Endometrial microvascular endothelial cells (primary cell): ENCODE results near the gene INPP5B. TPM values are rescaled to one million over a fixed set of nuclear protein-coding genes. Genes with fewer than 3 reads are reported as not detected.

Source experiments
- in situ Hi-C: cut with HindIII; loops from 2 replicates; pipeline ENCODE4 v1.10.0; 2017; ENCODE audit warnings: low sequenced_read_pairs, low pct_unique_long_range_greater_than_20kb; ENCODE audit errors: inconsistent ontology term
- total RNA-seq: library from RNA; depleted of rRNA; stranded (reverse); fragments of >200 nt; gene quantifications from one replicate; pipeline ENCODE4 v1.2.3, GENCODE V29; 2015; ENCODE audit errors: inconsistent ontology term

The INPP5B gene
- total RNA-seq, 1 donor from 2014 or later = 13.1 TPM

DNA sequence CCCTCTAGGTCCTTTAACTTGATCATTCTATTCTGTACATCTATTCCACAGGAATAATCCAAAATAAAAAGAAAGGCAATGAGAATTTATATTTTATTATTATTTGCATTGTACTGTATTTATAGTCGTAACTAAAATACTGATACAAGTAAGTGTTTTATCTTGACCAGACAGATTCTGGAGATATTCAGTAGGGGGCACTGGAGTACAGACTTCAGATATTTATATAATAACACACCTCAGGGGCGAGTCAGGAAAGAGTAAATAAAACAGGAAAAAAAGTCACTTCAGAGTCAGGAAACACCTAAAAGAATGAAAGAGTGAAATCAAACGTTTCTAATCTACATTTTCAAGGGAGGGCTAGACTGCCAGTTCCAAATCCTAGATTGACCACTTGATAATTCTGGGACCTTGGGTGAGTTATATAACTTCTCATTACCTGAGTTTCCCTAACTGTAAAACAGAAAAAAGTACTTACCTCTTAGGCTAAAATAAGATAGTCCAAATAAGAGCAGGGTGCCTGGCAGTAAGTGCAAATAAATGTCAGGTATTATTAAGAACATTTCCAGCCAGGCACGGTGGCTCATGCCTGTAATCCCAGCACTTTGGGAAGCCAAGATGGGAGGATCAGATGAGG, 56.4 kb downstream of the INPP5B start:
- in situ Hi-C loops = no loop called here

DNA sequence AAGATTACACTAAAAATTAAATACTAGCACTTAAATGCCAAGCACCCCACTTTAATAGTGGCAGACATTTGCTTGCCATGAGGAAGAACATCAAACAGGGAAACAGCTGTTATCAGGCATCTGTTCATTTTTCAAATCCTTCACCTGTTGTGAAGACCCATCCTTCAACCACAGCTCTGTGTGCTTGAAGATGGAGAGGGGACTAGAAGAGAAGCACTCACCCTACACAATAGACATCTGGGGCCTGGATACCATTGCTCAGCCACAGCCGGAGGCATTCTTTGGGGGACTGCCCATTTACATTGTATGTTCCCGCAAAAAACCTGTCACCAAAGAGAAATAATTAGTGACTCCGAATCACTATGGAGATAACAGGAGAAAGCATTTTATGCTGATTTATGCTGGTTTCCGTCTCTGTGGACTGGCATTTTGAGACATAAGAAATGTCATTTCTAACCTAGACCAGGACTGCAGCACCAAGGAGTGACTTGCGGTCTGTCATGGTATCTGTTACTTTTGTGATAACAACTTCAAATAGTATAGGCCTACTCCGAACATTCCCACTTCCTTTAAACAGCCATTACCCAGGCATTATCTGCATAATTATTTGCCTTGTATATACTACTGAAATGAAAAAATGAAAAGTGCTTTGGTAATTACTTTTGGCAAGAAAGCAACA, 58.7 kb downstream of the INPP5B start:
- in situ Hi-C loops = no loop called here

DNA sequence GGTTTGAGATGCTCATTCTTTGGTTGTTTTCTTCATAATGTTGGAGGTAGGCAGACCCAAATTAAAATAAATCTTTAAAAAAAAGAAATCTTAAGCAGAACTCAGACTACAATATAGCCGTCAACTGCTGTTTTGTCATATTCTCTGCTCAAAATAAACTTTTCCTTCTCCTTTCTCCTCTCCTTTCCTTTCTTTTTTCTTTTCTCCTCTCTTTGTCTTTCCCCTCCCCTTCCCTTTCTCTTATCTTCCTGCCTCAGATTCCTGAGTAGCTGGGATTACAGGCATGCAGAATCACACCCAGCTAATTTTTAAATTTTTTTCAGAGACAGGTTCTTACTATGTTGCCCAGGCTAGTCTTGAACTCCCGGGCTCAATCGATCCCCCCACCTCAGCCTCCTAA, 62.7 kb downstream of the INPP5B start:
- in situ Hi-C loops = no loop called here

DNA sequence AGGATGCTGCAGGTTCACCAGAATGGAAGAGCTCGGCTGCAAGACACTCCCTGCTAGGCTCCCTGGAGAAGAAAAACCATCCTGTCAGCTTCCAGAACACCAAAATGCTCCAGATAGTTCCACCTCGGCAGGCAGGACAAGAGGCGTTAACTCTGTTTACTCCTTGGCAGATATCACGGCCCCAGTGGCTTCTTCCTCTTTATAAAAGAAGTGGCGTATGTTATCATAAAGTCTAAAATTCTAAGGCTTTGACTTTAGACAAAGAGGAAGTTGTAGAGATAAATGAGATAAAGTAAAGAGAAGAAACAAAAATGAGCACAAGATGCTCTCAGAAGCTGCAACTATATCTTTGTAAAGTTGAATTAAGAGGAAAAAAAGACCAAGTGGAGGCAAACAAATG, 63.2 kb downstream of the INPP5B start:
- in situ Hi-C loops = no loop called here

DNA sequence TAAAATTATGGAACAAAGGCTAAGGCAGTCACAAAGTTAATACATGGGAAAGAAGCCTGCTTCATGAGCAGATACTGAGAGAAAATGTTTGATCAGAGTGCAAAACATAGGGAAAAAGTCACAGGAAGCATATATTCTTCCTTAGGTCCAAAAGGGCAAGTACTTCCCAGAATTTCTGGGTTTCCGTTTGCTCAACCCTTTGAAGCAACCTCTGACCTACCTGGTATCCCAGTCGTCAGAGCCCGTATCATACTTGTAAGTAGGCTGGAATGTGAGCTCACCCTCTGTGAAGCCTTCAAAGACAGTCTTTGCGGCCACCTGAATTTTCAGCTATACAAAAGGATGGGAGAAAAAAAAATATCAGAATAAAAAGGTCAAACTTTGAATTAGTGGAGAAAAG, 67.0 kb downstream of the INPP5B start:
- in situ Hi-C loops = no loop called here

DNA sequence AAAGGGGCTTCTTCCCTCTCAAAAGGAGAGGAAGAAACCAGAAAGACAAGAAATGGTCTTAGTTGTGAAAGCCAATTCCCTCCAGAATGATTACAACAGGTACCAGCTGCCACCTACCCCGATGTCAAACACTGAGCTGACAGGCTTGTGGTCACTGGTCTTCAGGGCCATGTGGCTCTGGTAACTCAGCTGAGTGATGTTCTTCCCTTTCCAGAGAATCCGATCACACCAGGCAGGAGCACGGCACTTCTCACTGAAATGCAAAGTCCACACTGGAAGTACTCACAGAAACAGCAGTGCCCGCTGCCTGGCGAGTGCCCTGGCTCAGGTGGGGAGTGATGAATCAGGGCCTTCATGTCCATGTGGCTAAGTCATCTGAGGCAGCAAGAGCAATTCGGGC, 68.8 kb downstream of the INPP5B start:
- in situ Hi-C loops = no loop called here

DNA sequence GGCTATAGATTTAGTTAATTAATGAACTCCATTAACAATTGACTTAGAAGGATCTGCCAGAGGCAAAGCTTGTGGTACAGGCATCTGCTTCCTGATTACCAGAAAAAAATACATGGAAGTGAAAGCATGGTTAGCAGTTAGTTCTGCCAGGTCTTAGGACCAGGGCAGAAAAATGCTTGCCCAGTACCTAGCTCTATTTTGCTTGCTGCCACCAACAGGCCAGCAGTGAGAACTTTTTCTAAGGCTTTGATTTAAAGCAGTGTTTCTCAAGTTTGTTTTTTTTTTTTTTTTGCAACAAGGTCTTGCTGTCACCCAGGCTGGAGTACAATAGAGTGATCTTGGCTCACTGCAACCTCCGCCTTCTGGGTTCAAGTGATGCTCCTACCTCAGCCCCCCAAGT, 71.0 kb downstream of the INPP5B start:
- in situ Hi-C loops = no loop called here

DNA sequence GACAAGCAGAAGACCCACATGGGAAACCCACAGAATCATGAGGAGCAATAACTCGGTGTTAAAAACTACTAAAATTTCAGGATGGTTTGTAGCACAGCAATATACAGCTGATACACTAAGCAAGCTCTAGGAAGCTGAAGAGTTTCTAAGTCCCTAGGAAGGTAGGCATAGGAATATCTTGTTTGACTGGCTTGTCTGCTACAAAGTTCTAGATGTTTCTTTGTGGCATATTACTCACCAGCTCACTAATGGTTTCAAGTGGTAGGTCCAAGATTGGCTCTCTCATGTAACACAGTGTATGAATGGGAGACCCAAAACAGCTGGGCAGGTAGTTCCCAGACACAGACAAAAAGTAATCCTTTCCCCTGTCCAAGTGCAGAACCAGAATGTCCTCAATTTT, 74.2 kb downstream of the INPP5B start:
- in situ Hi-C loops = no loop called here

DNA sequence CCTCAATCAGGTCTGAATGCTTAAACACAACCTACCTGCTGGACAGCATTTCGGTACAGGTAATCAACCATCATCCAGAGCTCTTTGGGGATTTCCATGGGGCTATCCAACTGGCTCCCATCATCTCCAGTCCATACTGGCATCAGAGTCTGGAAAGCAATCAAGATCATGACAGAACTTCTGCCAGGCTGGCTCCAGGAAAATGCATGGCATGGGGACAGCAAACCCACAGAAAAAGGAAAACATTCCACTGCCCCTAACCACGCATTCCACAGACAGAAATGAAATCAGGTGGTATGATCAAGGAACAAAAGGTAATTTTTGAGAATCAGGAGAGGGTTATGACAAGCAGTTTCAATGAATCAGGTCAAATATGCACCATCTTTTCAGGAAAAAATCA, 78.4 kb downstream of the INPP5B start:
- in situ Hi-C loops = no loop called here

DNA sequence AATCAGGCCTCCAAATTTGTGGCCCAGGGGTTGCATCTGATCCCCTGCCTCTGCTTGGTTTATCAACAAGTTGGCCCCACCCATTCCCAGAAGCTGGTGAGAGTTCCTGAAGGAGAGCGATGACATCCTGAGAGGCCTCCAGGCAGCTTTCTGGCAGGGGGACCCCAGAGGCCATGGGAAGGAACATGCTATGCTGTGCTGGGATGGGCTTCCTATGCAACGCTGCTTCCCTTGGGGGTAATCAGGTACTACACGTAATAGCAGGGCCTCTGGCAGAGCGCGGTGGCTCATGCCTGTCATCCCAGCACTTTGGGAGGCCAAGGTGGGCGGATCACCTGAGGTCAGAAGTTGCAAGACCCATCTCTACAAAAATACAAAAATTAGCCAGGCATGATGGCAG, 79.1 kb downstream of the INPP5B start:
- in situ Hi-C loops = no loop called here

DNA sequence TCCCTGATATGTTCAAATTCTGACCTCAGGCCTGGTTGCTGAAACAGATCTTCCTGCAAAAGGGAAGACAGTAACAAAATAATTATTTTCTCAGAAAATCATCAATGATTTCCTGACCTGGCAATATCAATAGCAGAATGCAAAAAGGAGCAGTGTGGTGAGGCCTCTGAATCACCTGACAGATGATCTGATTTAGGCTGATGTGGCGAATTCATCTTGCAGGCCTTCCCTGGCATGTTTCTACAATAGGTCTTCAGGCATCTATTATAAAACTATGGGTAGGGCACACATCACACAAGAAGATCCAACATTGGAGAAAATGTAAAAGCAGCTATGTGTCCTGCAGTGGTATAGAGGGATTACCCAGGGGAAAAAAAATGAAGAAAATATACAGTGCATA, 80.4 kb downstream of the INPP5B start:
- in situ Hi-C loops = no loop called here

DNA sequence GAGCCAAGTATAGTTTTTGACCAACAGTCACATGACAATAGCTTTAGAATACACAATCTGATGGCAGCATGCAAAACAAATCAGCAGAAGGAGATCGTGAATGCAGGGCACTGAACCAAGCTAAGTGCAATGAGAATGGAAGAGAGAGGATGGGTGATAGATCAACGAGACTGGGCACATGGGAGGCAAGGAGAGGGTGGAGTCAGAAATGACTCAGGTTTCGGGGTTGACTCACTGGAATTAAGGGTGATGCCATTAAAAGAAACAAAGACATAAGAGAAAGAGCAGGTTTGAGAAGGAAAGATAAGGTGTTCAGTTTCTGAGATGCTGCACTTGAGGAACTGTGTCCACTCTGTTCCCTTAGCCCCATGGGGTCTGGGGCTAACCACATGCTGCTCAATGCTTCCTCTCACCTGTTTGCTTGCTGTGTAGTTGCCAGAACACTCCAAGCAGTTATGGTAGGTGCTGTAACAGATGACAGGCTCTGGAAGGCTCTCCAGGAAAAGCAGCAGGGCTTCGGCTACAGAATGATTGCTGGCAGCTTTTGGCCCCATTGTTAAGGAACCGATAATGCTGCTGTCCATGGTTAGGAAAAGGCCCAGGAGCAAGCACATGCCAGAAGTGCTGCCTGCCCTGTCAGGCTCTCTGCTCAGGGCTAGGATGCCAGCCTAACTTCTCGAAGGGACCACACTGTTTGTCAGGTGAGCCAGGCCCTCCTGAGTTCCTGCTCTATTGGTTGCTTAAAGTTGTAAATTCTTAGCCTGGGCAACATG, 81.3 kb downstream of the INPP5B start:
- in situ Hi-C loops = no loop called here

DNA sequence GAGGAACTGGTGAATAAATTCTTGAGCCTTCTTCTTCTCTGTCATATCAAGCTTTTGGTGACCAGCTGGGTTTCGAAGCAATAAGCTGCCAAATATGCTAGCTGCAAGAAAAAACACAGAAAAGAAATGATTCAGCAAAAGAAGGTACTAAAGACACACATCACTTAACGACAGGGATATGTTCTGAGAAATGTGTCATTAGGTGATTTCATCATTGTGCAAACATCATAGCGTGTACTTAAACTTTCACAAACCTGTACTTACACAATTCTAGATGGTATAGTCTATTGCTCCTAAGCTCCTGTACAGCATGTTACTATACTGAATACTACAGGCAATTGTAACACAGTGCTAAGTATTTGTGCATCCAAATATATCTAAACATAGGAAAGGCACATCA, 84.5 kb downstream of the INPP5B start:
- in situ Hi-C loops = no loop called here

DNA sequence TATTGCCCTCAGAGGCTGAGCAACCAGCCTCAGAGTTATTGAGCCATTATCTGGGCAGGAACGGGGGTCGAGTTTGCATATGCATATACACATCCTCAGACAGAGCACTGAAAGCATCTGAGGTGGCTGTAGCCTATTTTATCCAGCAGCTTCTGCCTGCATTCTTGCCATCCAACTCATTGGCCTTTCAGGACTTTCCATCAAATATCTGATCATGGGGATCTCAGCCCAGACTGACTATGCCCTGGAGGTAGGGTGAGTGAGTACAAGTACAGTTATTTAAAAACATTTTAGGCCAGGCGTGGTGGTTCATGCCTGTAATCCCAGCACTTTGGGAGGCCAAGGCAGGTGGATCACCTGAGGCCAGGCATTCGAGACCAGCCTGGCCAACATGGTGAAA, 85.7 kb downstream of the INPP5B start:
- in situ Hi-C loops = no loop called here

DNA sequence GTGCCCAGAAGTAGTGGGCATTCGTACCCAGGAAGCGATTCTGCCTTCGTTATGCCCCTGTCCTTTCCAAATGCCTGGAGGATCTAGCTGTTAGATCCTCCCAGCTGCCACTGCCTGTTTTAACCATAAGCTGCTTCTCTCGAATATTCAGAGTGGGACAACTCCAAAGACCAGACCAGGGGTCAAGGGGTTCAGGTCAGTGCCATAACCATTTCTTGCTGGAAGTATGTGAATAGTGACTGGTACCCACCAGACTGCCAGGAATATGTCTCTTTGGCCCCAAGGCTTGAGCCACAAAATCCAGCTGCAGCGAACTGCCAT, 86.5 kb downstream of the INPP5B start:
- in situ Hi-C loops = no loop called here

DNA sequence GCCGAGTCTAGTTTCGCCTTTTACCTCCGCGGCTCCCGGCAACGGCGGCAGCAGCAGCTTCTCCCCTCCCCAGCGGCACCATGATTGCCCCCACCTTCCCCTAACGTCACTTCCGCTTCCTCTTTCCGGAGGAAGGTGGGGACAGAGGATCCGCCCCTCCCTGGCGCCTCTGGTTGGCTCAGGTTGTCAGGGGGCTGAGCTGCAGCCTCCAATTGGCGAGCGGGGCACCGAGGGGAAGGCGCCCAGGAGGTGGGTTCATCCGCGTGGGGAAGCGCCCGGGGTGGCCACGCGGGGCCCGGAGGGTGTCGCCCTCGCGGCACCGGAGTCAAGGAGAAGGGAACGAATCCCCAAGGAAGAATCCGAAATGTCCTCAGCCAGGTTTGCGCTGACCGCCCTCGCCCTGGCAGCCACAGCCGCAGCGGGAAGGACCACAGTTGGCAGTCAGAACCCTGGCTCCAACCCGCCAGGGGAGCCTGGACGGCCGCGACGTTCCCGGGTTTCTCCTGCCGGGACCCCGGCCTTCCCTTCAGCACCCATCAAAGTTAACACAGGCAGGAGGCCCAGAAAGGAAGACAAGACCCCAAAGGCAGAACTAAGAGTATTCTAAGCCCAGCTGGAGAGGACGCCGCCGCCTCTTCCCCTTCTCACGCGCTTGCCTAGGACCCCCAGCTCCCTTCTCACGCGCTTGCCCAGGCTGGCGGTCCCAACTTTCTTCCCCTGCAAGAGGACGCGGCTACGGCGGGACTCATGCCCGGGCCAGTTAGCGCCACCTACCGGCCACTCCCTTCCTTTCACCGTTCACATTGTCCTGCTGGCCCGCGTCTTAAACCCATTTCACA, 87.1 kb downstream of the INPP5B start, which contains the start of gene MTF1:
Gene MTF1, minus strand, starts transcription at position 86 of the 839 bp plus-strand sequence. CDS start 1,934 bp downstream, outside the sequence.
- in situ Hi-C loops = no loop called here

DNA sequence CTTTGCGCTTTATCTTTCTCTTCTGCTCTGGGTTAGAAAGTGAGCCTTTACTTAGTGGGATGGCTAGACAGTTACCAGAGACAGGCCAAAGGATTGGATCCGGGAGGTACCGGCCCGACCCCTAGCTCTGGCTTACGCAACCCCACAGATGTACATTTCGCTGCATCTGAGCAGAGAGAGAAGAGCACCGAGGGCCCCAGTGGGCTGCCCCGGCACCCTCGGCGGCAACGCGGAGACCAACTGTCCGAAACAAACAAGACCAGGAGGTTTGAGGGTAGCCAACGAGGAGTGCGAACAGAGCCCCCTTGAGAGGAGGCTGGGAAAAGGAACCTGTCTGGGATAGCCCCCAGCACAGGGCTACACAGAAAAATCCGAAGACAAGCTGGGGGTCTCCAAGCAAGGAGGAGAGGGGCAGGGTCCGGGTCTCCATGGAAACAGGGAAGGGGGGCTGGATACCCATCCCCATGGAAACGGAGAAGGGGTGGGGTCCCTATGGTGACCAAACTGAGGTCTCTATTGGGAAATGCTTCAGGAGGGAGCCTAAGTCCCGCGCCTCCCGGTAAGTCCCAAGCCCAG, 87.8 kb downstream of the INPP5B start:
- in situ Hi-C loops = no loop called here

DNA sequence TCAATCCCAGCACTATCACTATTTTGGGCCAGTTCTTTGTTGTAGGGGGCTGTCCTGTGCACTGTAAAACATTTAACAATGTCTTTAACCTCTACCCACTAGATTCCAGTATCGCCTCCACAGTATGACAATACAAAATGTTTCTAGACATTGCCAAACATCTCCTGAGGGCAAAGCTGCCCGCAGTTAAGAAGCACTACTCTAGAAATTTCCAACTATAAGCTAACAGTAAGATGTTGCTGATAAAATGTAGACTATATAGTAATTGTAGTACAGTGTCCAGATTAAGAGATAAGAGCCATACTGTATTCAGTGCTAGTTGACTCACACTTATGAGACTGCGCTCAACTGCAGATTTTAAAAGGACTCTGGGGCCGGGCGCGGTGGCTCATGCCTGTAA, 92.4 kb downstream of the INPP5B start:
- in situ Hi-C loops = no loop called here

DNA sequence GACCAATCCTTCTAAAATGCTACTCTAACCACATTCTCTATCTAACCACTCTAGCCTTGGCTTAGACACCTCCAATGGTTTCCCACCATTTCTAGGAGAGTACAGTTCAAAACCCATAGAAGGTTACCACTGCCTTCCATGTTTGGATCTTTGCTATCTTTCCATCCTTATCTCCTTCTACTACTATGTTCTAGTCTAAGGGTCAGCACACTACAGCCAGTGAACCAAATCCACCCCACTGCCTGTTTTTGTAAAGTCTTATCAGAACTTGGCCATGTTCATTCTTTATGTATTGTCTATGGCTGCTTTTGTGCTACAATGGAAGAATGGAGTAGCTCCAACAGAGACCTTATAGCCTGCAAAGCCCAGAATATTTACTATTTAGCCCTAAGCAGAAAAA, 93.7 kb downstream of the INPP5B start:
- in situ Hi-C loops = no loop called here
